Liver (tissue), 9 donors: ENCODE results near the gene MOV10. TPM values are rescaled to one million over a fixed set of nuclear protein-coding genes. Genes with fewer than 3 reads are reported as not detected.

Experiments used
- DNase-seq: peaks from one replicate; pipeline ENCODE4 v3.0.0-alpha.2; 2017; ENCODE audit warnings: low spot score
- H3K27ac ChIP-seq, 2 donors: one replicate each; pipeline ENCODE4 v1.7.0; 2013; ENCODE audit warnings: inconsistent platforms in 2 of 2, low read length in 2 of 2, control low read depth in 1 of 2, low read depth in 1 of 2, mild to moderate bottlenecking in 1 of 2
- H3K27me3 ChIP-seq, 4 donors: one replicate each; pipeline versions ENCODE4 v1.6.1 to v1.7.0; 2013; ENCODE audit warnings: low read length in 3 of 4, inconsistent platforms in 1 of 4, mild to moderate bottlenecking in 1 of 4, moderate library complexity in 1 of 4; ENCODE audit not compliant: control insufficient read depth in 4 of 4, insufficient read depth in 4 of 4
- H3K36me3 ChIP-seq, 4 donors: one replicate each; pipeline versions ENCODE4 v1.6.1 to v1.7.0; 2013; ENCODE audit warnings: low read length in 3 of 4, mild to moderate bottlenecking in 3 of 4, low read depth in 1 of 4, moderate library complexity in 1 of 4; ENCODE audit not compliant: control insufficient read depth in 4 of 4, insufficient read depth in 3 of 4
- H3K4me1 ChIP-seq, 4 donors: one replicate each; pipeline versions ENCODE4 v1.6.1 to v1.7.0; 2013; ENCODE audit warnings: low read length in 3 of 4, mild to moderate bottlenecking in 3 of 4, moderate library complexity in 1 of 4; ENCODE audit not compliant: control insufficient read depth in 4 of 4, insufficient read depth in 4 of 4
- H3K4me3 ChIP-seq, 3 donors: one replicate each; pipeline versions ENCODE4 v1.6.1 to v1.7.0; 2013; ENCODE audit warnings: low read length in 3 of 3, control low read depth in 1 of 3, low read depth in 1 of 3, mild to moderate bottlenecking in 1 of 3
- H3K9ac ChIP-seq, 2 donors: one replicate each; pipeline ENCODE4 v1.7.0; 2013; ENCODE audit warnings: low read length in 2 of 2, mild to moderate bottlenecking in 2 of 2, moderate library complexity in 2 of 2, control low read depth in 1 of 2, low read depth in 1 of 2
- H3K9me3 ChIP-seq, 4 donors: one replicate each; pipeline versions ENCODE4 v1.6.1 to v1.7.0; 2013; ENCODE audit warnings: low read length in 3 of 4; ENCODE audit not compliant: control insufficient read depth in 4 of 4
- CTCF ChIP-seq: fragments of 150-350 bp; IDR thresholded peaks from 2 replicates; pipeline ENCODE4 v1.5.1; 2017; ENCODE audit warnings: improper control_type of control experiment, low read depth, low read length; ENCODE audit not compliant: missing input control
- EGR1 ChIP-seq, 2 donors: IDR thresholded peaks; 2 replicates each; pipeline ENCODE4 v1.6.1; 2016 to 2018; ENCODE audit warnings: antibody characterized with exemption in 2 of 2, low read depth in 2 of 2
- HNF4A ChIP-seq, 2 donors: conservative IDR thresholded peaks; 2 replicates each; pipeline ENCODE4 v1.6.1; 2016; ENCODE audit warnings: antibody characterized with exemption in 2 of 2, mild to moderate bottlenecking in 2 of 2
- HNF4G ChIP-seq: IDR thresholded peaks from 2 replicates; pipeline ENCODE4 v1.6.1; 2016; ENCODE audit warnings: antibody characterized with exemption
- JUND ChIP-seq, 2 donors: IDR thresholded peaks; 2 replicates each; pipeline ENCODE4 v1.6.1; 2016; ENCODE audit warnings: antibody characterized with exemption in 2 of 2
- NR2F2 ChIP-seq: IDR thresholded peaks from 2 replicates; pipeline ENCODE4 v1.6.1; 2016; ENCODE audit warnings: antibody characterized with exemption
- RAD21 ChIP-seq, 2 donors: IDR thresholded peaks; 2 replicates each; pipeline ENCODE4 v1.6.1; 2016; ENCODE audit warnings: antibody characterized with exemption in 2 of 2, mild to moderate bottlenecking in 2 of 2
- REST ChIP-seq: IDR thresholded peaks from 2 replicates; pipeline ENCODE4 v1.6.1; 2016; ENCODE audit warnings: antibody characterized with exemption, mild to moderate bottlenecking
- RXRA ChIP-seq, 2 donors: IDR thresholded peaks; 2 replicates each; pipeline ENCODE4 v1.6.1; 2017 to 2018; ENCODE audit warnings: antibody characterized with exemption in 2 of 2, mild to moderate bottlenecking in 1 of 2
- SP1 ChIP-seq: IDR thresholded peaks from 2 replicates; pipeline ENCODE4 v1.6.1; 2018; ENCODE audit warnings: antibody characterized with exemption, mild to moderate bottlenecking
- TAF1 ChIP-seq: conservative IDR thresholded peaks from 2 replicates; pipeline ENCODE4 v1.6.1; 2016; ENCODE audit warnings: antibody characterized with exemption, mild to moderate bottlenecking
- ZBTB33 ChIP-seq: IDR thresholded peaks from 2 replicates; pipeline ENCODE4 v1.6.1; 2016; ENCODE audit warnings: antibody characterized with exemption
- WGBS: extraction: QIAGEN DNeasy Blood & Tissue Kit; methylation state at CpG from one replicate; pipeline ENCODE4 v1.1.7; 2013; 5-methylcytosine and 5-hydroxymethylcytosine counted together
- polyA plus RNA-seq, 2 donors: library from polyadenylated mRNA; stranded (reverse) in 1 of 2; unstranded in 1 of 2; fragments of 200-250 nt in 1 of 2; fragments of >200 nt in 1 of 2; fragmentation: Nextera tagmentation in 1 of 2; extraction: Ambion mirVana in 1 of 2; gene quantifications; one replicate each; pipeline versions ENCODE4 v1.2.1 to v1.2.3, GENCODE V29; 2013 to 2015
- total RNA-seq, 2 donors: library from RNA; depleted of rRNA; stranded (reverse); fragments of >200 nt; gene quantifications; one replicate each; pipeline ENCODE4 v1.2.3, GENCODE V29; 2014
- donor health status: healthy.
- donor health status: healthy.
- donor health status: healthy.
- donor health status: healthy.
- donor health status: healthy.

MOV10 gene
- total and polyA plus RNA-seq, 4 donors = 32.0 to 36.8 (median 33.7) TPM

GRCh38 chr1:112706505-112707220, 32.2 kb downstream of the MOV10 start, which contains the start of gene RHOC:
Gene RHOC (minus strand): TSS chr1:112707127. CDS start chr1:112703799, 3,328 bp downstream.
- peaks cover 6 to 31% (median 19%) of the 10 kb centered on the region in 4 donors for H3K4me1 ChIP-seq

GRCh38 chr1:112707221-112708001, 33.0 kb downstream of the MOV10 start:
- WGBS = 9% methylated on average over 42 of the region's 42 CpGs
- Histone ChIP-seq H3K9me3 (no peaks in the 10 kb centered on the region), H3K4me1 (peaks cover 6 to 27% (median 18%) of the 10 kb centered on the region in 4 donors), H3K27me3 (no peaks in the 10 kb centered on the region), H3K4me3 (peak overlapping the region; percentile 59 to 83 (median 60)), H3K36me3 (peaks cover 0 to under 1% (median 0%) of the 10 kb centered on the region in 4 donors), H3K27ac (peak overlapping the region; percentile 78), H3K9ac (peak overlapping the region in 1 of 2 donors; percentile 7)
- peak; percentile 82 for DNase-seq
- TF ChIP-seq HNF4G (no peak), RAD21 (IDR thresholded peaks at IDR 0.05) (peak; percentile 84 to 87), NR2F2 (peak; percentile 47), CTCF (peak; percentile 86), RXRA (IDR thresholded peaks at IDR 0.05) (no peak), REST (no peak), HNF4A (conservative IDR thresholded peaks at IDR 0.05) (peak in 1 of 2 donors; percentile 34), SP1 (peak; percentile 13), EGR1 (IDR thresholded peaks at IDR 0.05; ENCODE audit: low read depth in 2 of 2) (no peak)

More at GRCh38 chr1:112706505-112707220, 32.2 kb downstream of the MOV10 start, which contains the start of gene RHOC:
- TF ChIP-seq RAD21 (IDR thresholded peaks at IDR 0.05) (no peak), JUND (IDR thresholded peaks at IDR 0.05) (no peak), TAF1 (no peak), EGR1 (IDR thresholded peaks at IDR 0.05; ENCODE audit: low read depth in 2 of 2) (no peak), RXRA (IDR thresholded peaks at IDR 0.05) (no peak), ZBTB33 (no peak)
- peak within 1 kb of the TSS; percentile 78 for H3K27ac ChIP-seq
- WGBS = 1% methylated on average over 61 of the region's 61 CpGs
- peaks cover 0 to 2% (median 0%) of the 10 kb centered on the region in 4 donors for H3K36me3 ChIP-seq
- H3K9ac ChIP-seq = peak within 1 kb of the TSS; percentile 56 to 59
- no peaks in the 10 kb centered on the region for H3K27me3 ChIP-seq
- peak; percentile 67 for DNase-seq
- peak within 1 kb of the TSS; percentile 63 to 83 (median 69) for H3K4me3 ChIP-seq
- no peaks in the 10 kb centered on the region for H3K9me3 ChIP-seq
